ENCODE measurements around the gene FLNB.
A peak's percentile ranks its signal among the peaks of the same experiment; 100 is the strongest.

FLNB gene

GRCh38 chr3:58116985-58117384 lies 108.8 kb downstream of the FLNB start:
- Histone ChIP-seq H3K27ac (peak overlapping the region; percentile 42 to 61), H3K4me3 (peak overlapping the region; percentile 15)
- no peak for DNase-seq (ENCODE audit: low spot score)
- TF ChIP-seq, protein P1, sequence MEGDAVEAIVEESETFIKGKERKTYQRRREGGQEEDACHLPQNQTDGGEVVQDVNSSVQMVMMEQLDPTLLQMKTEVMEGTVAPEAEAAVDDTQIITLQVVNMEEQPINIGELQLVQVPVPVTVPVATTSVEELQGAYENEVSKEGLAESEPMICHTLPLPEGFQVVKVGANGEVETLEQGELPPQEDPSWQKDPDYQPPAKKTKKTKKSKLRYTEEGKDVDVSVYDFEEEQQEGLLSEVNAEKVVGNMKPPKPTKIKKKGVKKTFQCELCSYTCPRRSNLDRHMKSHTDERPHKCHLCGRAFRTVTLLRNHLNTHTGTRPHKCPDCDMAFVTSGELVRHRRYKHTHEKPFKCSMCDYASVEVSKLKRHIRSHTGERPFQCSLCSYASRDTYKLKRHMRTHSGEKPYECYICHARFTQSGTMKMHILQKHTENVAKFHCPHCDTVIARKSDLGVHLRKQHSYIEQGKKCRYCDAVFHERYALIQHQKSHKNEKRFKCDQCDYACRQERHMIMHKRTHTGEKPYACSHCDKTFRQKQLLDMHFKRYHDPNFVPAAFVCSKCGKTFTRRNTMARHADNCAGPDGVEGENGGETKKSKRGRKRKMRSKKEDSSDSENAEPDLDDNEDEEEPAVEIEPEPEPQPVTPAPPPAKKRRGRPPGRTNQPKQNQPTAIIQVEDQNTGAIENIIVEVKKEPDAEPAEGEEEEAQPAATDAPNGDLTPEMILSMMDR (IDR thresholded peaks at IDR 0.05): no peak

DNA sequence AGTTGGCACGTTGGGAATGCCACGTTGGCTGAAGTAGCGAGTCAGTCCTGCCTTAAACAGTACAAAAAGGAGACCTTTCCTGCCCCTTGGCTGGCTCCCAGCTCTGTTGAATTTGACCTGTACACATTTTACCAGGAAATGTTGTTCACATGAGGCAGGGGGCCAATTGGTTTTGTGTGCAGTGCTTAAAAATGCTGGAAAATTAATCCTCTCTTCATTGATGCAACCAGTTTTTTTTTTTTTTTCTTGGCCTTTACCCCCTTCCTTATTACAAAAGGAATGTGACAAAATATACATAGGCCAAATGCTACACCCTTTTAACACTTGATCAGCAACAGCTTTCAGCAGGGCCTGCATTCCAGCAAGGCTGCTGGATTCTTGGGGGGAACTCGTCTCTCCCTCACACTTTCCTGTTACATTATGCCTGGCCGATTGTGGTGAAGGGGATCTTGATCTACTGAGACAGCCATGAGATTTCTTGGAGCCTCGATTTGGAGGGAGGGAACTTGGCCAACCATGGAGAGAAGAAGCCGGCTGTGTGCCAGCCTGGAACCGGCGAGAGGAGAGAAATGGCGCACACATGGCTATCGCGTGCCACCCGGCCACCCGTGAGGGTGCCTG lies 109.4 kb downstream of the FLNB start:
- Histone ChIP-seq H3K27ac (peak overlapping the region; percentile 42 to 61), H3K4me3 (peak overlapping the region; percentile 15)
- TF ChIP-seq, protein P1 (IDR thresholded peaks at IDR 0.05): no peak
- DNase-seq (ENCODE audit: low spot score): no peak

DNA sequence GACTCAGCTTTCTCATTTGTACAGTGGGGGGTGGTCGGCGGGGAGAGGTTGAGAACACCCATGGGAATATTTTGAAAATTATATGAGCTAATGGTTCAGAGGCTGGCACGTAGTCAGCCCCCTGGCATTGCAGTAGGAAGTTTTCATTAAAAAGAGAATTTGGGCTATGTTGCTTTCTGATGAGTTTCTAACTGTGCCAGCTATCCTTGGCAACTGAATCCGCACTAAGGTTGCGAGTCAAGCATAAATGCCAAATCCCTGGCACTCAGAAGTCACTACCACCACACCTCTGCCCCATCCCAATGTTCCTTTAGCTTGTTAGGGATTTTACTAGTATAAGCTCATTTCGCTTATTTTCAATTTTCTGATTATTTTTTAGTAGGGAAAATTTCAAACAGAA lies 111.0 kb downstream of the FLNB start:
- TF ChIP-seq, protein P1 (IDR thresholded peaks at IDR 0.05): no peak
- DNase-seq (ENCODE audit: low spot score): no peak
- Histone ChIP-seq H3K4me3 (no peak overlapping the region), H3K27ac (no peak overlapping the region)

DNA sequence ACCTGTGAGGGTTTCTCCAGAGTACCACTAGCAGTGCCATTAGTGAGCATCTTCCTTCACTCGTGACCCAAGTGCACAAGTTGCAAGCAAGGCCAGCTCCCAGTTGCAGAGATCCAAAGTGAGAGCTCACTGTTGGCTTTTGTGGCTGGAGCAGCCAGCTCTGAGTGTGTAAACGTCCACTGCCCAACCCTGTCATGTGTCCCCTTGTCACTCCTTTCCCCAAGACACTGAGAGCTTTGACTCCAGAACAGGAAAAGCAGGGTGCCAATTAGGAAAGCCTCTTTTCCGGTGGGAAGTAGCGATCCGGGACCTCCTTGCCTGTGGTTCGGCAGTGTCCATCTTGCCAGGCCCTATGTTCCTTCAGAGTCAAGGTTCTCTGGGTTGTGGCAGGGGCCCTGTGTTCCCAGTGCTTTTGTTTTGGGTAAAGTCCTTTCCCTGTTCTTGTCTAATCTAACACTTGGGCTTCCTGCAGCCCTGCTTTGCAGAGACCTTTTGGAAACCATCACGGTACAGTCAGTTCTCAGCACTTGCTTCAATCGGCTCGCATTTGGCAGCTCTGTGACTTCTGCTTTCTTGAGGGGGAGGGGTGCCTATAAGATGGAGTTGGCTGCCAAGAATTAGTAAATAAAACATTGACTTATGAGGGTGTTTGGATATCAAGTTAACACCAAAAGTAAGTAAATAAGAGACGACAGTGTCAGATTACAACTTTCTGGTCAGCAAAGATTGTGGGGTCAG lies 112.0 kb downstream of the FLNB start:
- Histone ChIP-seq H3K27ac (peak overlapping the region in 1 of 2 donors; percentile 33), H3K4me3 (no peak overlapping the region)
- no peak for DNase-seq (ENCODE audit: low spot score)
- TF ChIP-seq, protein P1 (IDR thresholded peaks at IDR 0.05): no peak

GRCh38 chr3:58121183-58121582 lies 113.0 kb downstream of the FLNB start:
- Histone ChIP-seq H3K4me3 (no peak overlapping the region), H3K27ac (peak overlapping the region in 1 of 2 donors; percentile 31)
- no peak for DNase-seq (ENCODE audit: low spot score)
- TF ChIP-seq, protein P1 (IDR thresholded peaks at IDR 0.05): no peak

DNA sequence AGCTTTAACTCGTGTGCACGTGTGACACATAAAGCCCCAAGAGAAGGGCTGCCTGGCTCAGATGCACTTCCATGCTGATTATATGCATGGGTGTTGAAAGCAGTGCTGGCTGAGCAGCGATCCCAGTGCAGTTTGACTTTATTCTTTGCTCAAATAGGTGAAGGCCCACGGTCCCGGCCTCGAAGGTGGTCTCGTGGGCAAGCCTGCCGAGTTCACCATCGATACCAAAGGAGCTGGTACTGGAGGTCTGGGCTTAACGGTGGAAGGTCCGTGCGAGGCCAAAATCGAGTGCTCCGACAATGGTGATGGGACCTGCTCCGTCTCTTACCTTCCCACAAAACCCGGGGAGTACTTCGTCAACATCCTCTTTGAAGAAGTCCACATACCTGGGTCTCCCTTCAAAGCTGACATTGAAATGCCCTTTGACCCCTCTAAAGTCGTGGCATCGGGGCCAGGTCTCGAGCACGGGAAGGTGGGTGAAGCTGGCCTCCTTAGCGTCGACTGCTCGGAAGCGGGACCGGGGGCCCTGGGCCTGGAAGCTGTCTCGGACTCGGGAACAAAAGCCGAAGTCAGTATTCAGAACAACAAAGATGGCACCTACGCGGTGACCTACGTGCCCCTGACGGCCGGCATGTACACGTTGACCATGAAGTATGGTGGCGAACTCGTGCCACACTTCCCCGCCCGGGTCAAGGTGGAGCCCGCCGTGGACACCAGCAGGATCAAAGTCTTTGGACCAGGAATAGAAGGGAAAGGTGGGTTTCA lies 114.9 kb downstream of the FLNB start:
- H3K4me3 ChIP-seq: no peak overlapping the region
- no peak overlapping the region for H3K27ac ChIP-seq
- no peak for DNase-seq (ENCODE audit: low spot score)
- TF ChIP-seq, protein P1 (IDR thresholded peaks at IDR 0.05): no peak
